ES-I3 (cell line): ENCODE data around the gene INTS6L.
"Not testable (repeated sequence)": the region's sequence is repeated elsewhere in the genome, so short reads cannot be mapped to it uniquely, and the experiment has no call there.

Source experiments
- H3K36me3 ChIP-seq: 2 replicates; pipeline ENCODE4 v1.6.1; 2013; ENCODE audit warnings: mild to moderate bottlenecking, low read length, control low read depth, moderate library complexity; ENCODE audit not compliant: insufficient read depth
- H3K4me1 ChIP-seq: 2 replicates; pipeline ENCODE4 v1.6.1; 2013; ENCODE audit warnings: mild to moderate bottlenecking, control low read depth, low read length; ENCODE audit not compliant: insufficient read depth
- H3K9ac ChIP-seq: 2 replicates; pipeline ENCODE4 v1.6.1; 2013; ENCODE audit warnings: low read depth, mild to moderate bottlenecking, low read length, moderate library complexity
- H3K9me3 ChIP-seq: 2 replicates; pipeline ENCODE4 v1.6.1; 2013; ENCODE audit warnings: mild to moderate bottlenecking, low read length, moderate library complexity; ENCODE audit not compliant: control insufficient read depth, insufficient read depth

Gene INTS6L

GRCh38 chrX:135596495-135596894 lies 76.0 kb downstream of the INTS6L start:
- no peaks in the 10 kb centered on the region for H3K36me3 ChIP-seq
- no peak overlapping the region for H3K9ac ChIP-seq
- H3K4me1 ChIP-seq, result no peaks in the 10 kb centered on the region
- no peaks in the 10 kb centered on the region for H3K9me3 ChIP-seq

- H3K4me1 ChIP-seq, result no peaks in the 10 kb centered on the region
- no peaks in the 10 kb centered on the region for H3K36me3 ChIP-seq
- H3K9ac ChIP-seq, result no peak overlapping the region
- no peaks in the 10 kb centered on the region for H3K9me3 ChIP-seq
Measured at GRCh38 chrX:135605906-135606305, 85.4 kb downstream of the INTS6L start.

- H3K36me3 ChIP-seq, H3K4me1 ChIP-seq, H3K9ac ChIP-seq, H3K9me3 ChIP-seq: not testable (repeated sequence)
Measured at GRCh38 chrX:135624408-135625204, 104.1 kb downstream of the INTS6L start.

GRCh38 chrX:135625995-135626394 lies 105.5 kb downstream of the INTS6L start:
- Histone ChIP-seq H3K4me1 (no peaks in the 10 kb centered on the region), H3K9ac (no peak overlapping the region), H3K36me3 (no peaks in the 10 kb centered on the region), H3K9me3 (no peaks in the 10 kb centered on the region)

GRCh38 chrX:135629342-135629741 lies 108.9 kb downstream of the INTS6L start:
- no peaks in the 10 kb centered on the region for H3K36me3 ChIP-seq
- H3K4me1 ChIP-seq, result no peaks in the 10 kb centered on the region
- no peak overlapping the region for H3K9ac ChIP-seq
- H3K9me3 ChIP-seq, result no peaks in the 10 kb centered on the region
